Activated CD4-positive, alpha-beta T cell treated with anti-CD3 and anti-CD28 coated beads, Interleukin-2, amount 10 ng/mL, durations not matched to agents 24 days and 14 days (primary cell): ENCODE measurements around the gene STIP1. TPM values are rescaled to one million over a fixed set of nuclear protein-coding genes. Genes with fewer than 3 reads are reported as not detected.
A peak's percentile ranks its signal among the peaks of the same experiment; 100 is the strongest.

Source experiments
- DNase-seq: peaks from one replicate; pipeline ENCODE4 v3.0.0; 2022
- H3K27ac Mint-ChIP-seq: one replicate; pipeline ENCODE4 v1.8.0; 2022; ENCODE audit warnings: mild to moderate bottlenecking, mixed read lengths
- H3K27me3 Mint-ChIP-seq: one replicate; pipeline ENCODE4 v1.8.0; 2022; ENCODE audit warnings: mixed read lengths
- H3K36me3 Mint-ChIP-seq: one replicate; pipeline ENCODE4 v1.8.0; 2022; ENCODE audit warnings: low read depth, mild to moderate bottlenecking, mixed read lengths
- H3K4me1 Mint-ChIP-seq: one replicate; pipeline ENCODE4 v1.8.0; 2021; ENCODE audit warnings: mixed read lengths
- H3K4me3 Mint-ChIP-seq: one replicate; pipeline ENCODE4 v1.8.0; 2022; ENCODE audit warnings: mild to moderate bottlenecking, moderate library complexity, mixed read lengths
- H3K9me3 Mint-ChIP-seq: one replicate; pipeline ENCODE4 v1.8.0; 2021; ENCODE audit warnings: mixed read lengths
- intact Hi-C: fragments of 100-400 bp; cut with micrococcal nuclease; formaldehyde crosslinking; loops from one replicate; pipeline ENCODE4 v1.15.1; 2023
- total RNA-seq: library from RNA; stranded (reverse); gene quantifications from 2 replicates; pipeline ENCODE4 v1.2.3, GENCODE V29; 2022

Gene STIP1
- total RNA-seq, 1 donor from 2014 or later: 521 TPM

DNA sequence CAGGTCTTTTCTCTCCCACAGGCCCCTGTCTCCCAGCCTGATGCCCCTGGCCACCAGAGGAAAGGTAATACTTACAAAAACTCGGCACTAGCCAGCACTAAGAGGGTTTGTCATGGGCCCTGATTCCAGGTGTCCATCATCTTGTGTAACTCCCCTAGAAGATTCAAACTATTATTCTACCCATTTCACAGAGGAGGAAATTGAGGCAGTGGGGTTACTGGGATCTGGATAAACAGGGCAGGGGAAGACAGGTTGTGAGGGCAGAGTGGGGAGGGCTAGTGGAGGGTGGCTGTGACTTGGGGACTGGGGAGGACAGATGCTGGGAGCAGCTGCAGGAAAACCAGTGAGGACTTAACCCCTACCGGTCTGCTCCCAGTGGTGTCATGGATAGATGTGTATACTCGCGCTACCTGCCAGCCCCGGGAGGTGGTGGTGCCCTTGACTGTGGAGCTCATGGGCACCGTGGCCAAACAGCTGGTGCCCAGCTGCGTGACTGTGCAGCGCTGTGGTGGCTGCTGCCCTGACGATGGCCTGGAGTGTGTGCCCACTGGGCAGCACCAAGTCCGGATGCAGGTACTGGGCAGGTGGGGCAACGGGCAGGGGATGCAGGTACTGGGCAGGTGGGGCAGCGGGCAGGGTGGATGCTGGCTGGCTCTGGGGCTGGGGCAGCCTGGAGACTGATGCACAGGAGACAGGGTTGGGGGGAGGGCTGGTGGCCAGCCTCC, 49.6 kb downstream of the STIP1 start:
- peaks cover 21% of the 10 kb centered on the region for H3K36me3 Mint-ChIP-seq
- intact Hi-C loops: no loop called here
- no peaks in the 10 kb centered on the region for H3K27me3 Mint-ChIP-seq
- H3K4me1 Mint-ChIP-seq: peaks cover 46% of the 10 kb centered on the region
- H3K4me3 Mint-ChIP-seq: peak overlapping the region; percentile 91
- H3K9me3 Mint-ChIP-seq: no peaks in the 10 kb centered on the region
- peak overlapping the region; percentile 79 for H3K27ac Mint-ChIP-seq
- no peak for DNase-seq

DNA sequence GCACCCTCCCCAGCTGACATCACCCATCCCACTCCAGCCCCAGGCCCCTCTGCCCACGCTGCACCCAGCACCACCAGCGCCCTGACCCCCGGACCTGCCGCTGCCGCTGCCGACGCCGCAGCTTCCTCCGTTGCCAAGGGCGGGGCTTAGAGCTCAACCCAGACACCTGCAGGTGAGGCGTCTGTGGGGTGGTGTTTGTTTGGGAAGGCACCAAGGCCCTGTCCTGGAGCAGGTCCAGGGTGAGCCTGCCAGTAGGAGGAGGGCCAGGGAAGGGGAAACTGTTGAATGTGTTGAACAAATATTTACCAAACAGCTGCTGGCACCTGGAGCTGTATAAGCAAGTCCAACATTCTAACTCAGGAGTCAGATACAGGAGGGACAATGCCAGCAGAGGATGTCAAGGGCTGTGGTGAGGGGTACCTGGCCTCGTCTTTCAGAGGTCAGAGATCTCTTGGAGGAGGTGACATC, 51.5 kb downstream of the STIP1 start:
- peaks cover 40% of the 10 kb centered on the region for H3K4me1 Mint-ChIP-seq
- H3K9me3 Mint-ChIP-seq: no peaks in the 10 kb centered on the region
- DNase-seq: no peak
- no peaks in the 10 kb centered on the region for H3K27me3 Mint-ChIP-seq
- no peak overlapping the region for H3K4me3 Mint-ChIP-seq
- peaks cover 26% of the 10 kb centered on the region for H3K36me3 Mint-ChIP-seq
- no peak overlapping the region for H3K27ac Mint-ChIP-seq
- intact Hi-C loops: no loop called here

DNA sequence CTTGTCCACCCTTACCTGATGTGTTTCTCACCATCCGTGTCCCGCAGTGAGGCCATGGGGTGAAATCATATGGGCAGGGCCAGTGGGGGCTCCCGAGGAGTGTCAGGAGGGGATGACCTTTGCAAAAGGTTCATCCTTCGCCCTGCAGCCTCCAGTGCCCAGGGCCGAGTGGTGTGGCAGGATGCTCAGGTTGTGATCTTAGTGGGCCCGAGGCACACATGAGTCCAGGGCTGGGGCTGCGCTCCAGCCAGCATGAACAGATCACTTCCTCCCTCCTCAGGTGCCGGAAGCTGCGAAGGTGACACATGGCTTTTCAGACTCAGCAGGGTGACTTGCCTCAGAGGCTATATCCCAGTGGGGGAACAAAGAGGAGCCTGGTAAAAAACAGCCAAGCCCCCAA, 52.1 kb downstream of the STIP1 start:
- peaks cover 29% of the 10 kb centered on the region for H3K36me3 Mint-ChIP-seq
- H3K4me3 Mint-ChIP-seq: peak overlapping the region; percentile 9
- intact Hi-C loops: no loop called here
- H3K9me3 Mint-ChIP-seq: no peaks in the 10 kb centered on the region
- DNase-seq: no peak
- peaks cover 42% of the 10 kb centered on the region for H3K4me1 Mint-ChIP-seq
- H3K27ac Mint-ChIP-seq: peak overlapping the region; percentile 40
- H3K27me3 Mint-ChIP-seq: no peaks in the 10 kb centered on the region

DNA sequence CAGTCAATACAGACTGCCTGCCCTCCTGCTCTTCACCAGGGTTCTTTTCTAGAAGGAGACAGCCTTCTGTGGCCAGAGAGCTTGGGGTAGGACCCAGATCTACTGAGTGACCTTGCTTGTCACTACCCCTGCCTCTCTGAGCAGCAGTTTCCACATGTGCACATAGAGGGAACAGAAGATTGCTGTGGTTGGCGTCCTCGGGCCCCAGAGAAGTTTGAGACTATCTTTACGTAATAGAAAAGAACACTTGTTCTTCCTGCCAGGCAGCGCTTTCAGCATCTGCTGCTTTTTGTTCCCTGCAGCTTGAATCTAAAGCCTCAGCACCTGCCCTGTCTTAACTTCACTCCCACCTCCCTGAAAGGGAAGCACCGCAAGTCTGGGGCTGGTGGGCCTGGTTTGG, 53.0 kb downstream of the STIP1 start:
- peaks cover 39% of the 10 kb centered on the region for H3K36me3 Mint-ChIP-seq
- no peak for DNase-seq
- H3K4me1 Mint-ChIP-seq: peaks cover 44% of the 10 kb centered on the region
- H3K27me3 Mint-ChIP-seq: no peaks in the 10 kb centered on the region
- H3K27ac Mint-ChIP-seq: peak overlapping the region; percentile 48
- H3K9me3 Mint-ChIP-seq: no peaks in the 10 kb centered on the region
- intact Hi-C loops: no loop called here
- no peak overlapping the region for H3K4me3 Mint-ChIP-seq

DNA sequence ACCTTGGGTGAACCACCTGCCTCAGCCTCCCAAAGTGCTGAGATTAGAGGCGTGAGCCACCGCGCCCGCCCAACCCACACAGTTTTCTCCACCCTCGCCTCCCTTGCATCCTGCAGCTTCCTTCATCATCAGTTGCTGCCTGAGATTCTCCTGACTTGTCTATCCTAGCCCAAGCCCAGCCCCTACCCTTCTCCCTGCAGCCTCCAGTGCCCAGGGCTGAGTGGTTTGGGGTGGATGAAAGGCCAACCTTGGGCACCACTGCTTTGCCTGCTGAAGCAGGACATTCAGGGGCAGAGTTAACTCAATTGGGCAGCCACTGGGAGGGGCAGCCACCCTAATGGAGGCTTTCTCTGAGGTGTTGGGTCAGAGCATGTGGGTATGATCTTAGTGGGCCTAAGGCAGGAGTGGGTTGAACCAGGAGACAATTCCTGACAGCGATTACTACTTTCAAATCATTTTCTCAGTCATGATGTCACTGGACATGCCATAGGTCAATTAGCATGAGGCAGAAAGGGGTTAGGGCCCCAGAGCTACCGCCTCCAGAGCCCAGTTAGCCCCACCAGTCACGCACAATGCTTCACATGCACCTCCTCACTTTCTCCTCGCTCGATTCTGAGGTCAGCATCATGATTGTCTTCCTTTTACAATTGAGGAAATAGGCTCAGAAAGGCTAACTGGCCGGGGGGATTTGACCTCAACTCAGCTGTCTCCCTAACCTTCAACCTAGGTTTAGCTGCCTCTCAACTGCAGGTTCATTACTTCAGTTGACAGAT, 53.9 kb downstream of the STIP1 start:
- intact Hi-C loops: loop anchor here (2.0 to 10.0 kb wide), 5 partner anchors 33 to 1635 kb away; partner anchors contain the start of genes BAD, FERMT3, GPR137 and MTA2
- Mint-ChIP-seq H3K27ac (peak overlapping the region; percentile 97), H3K4me3 (peak overlapping the region; percentile 95), H3K36me3 (peaks cover 41% of the 10 kb centered on the region), H3K4me1 (peaks cover 44% of the 10 kb centered on the region), H3K27me3 (no peaks in the 10 kb centered on the region), H3K9me3 (no peaks in the 10 kb centered on the region)
- DNase-seq: no peak

DNA sequence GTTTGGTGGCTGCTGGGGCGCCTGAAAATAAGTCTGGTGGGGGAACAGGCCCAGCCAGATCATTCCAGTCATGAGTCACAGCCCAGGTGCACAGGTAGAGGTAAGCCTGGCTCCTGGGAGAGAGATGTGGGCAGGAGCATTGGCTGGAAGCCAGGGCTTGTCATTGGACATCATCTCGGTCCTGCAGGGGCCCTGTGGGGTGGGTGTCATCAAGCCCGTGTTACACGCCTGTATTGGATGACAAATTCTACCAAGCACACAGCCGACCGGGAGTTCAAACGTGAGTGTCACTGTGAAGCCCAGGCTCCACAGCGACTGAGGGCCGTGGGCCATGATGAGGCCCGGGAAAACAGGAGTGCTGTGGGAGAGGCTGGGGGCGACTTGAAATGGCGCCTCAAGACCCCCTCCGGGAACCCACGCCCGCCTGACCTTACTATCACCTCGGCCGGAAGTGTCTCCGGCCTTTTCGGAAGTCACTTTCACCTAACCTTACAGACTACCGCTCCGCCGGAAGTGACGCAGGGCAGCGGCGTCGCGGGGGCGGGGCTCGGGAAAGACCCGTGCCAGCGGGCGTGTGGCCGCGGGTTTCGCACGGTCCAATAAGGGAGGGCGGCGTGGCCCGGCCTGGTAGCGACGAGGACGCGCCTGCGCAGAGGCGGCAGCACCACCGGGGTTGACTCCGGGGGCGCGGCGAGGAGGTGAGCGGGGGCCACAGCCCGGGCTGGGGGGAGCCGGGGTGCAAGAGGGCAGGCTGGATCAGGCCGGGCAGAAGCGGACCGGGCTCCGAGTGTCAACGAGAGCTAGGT, 54.7 kb downstream of the STIP1 start, which contains the start of gene FKBP2:
TSS of gene FKBP2 (plus strand) at position 661 of the 806 bp plus-strand sequence. CDS start 1,293 bp downstream, outside the sequence.
- DNase-seq: peak; percentile 100
- H3K4me1 Mint-ChIP-seq: peaks cover 40% of the 10 kb centered on the region
- H3K27me3 Mint-ChIP-seq: no peaks in the 10 kb centered on the region
- H3K36me3 Mint-ChIP-seq: peaks cover 41% of the 10 kb centered on the region
- peak within 1 kb of the TSS; percentile 95 for H3K4me3 Mint-ChIP-seq
- intact Hi-C loops: loop anchor here (1.0 to 10.0 kb wide), 7 partner anchors 10 to 1636 kb away; partner anchors contain the start of genes BAD, DNAJC4, FERMT3 and GPR137
- H3K27ac Mint-ChIP-seq: peak within 1 kb of the TSS; percentile 97
- no peaks in the 10 kb centered on the region for H3K9me3 Mint-ChIP-seq

DNA sequence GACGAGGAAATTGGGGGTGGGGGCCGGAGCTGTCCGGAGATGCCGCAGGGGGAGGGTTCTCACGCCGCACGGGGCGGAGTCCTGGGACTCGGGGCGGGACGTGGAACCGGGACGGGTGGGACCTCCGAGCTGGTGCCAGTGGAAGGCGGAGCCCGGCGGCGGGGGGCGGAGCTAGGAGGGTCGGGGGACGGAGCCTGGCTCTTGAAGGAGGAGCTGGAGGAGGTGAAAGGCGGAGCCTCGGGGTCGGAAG, 55.2 kb downstream of the STIP1 start:
- no peaks in the 10 kb centered on the region for H3K9me3 Mint-ChIP-seq
- intact Hi-C loops: loop anchor here (1.0 to 10.0 kb wide), 7 partner anchors 11 to 1636 kb away; partner anchors contain the start of genes BAD, DNAJC4, FERMT3 and GPR137
- peak; percentile 100 for DNase-seq
- H3K27me3 Mint-ChIP-seq: no peaks in the 10 kb centered on the region
- H3K4me3 Mint-ChIP-seq: peak overlapping the region; percentile 95
- peaks cover 39% of the 10 kb centered on the region for H3K4me1 Mint-ChIP-seq
- H3K27ac Mint-ChIP-seq: peak overlapping the region; percentile 97
- H3K36me3 Mint-ChIP-seq: peaks cover 41% of the 10 kb centered on the region

DNA sequence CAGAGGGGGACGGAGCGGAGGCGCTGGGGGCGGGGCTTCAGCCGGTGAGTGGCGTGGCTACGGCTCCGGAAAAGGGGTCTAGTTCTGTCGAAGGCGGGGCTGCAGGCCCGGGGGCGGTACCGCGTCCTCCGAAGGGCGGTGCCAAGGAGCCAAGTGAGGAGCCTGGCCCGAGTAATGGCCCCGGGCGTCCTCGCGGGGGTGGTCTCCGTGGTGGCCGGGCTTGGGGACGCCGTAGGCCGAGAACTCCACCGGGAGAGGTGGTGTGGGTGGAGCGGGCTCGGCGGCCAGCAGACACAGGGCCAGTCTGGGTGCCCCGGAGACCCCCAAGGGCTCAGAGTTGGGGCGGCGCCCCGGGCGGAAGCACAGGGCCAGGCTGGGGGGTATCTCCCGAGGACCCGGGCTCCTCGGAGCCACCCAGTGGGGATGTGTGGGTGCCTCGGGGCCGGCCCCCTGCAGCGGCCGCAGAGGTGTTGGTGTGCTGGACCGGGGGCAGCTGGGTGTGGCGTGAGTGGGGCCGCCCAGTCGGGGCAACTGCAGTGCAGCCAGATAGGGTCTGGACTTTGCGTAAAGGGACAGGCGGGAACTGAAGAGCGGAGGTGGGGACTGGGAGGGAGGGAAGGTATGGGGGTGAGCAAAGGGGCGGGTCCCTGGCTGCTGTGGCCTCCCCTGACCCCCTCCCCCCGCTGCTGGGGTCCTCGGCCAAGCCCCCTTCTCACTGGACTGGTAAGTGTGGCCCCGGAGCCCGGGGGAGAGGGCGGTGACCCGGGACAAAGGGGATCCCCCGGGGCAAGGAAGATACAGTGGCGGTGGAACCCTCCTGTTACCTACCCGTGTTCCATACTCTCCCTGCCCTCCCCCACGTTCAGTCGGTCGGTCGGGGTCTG, 55.8 kb downstream of the STIP1 start:
- intact Hi-C loops: loop anchor here (1.0 to 10.0 kb wide), 7 partner anchors 11 to 1637 kb away; partner anchors contain the start of genes BAD, DNAJC4, FERMT3 and GPR137
- H3K4me3 Mint-ChIP-seq: peak overlapping the region; percentile 95
- no peak for DNase-seq
- H3K9me3 Mint-ChIP-seq: no peaks in the 10 kb centered on the region
- peak overlapping the region; percentile 97 for H3K27ac Mint-ChIP-seq
- H3K36me3 Mint-ChIP-seq: peaks cover 41% of the 10 kb centered on the region
- H3K4me1 Mint-ChIP-seq: peaks cover 39% of the 10 kb centered on the region
- H3K27me3 Mint-ChIP-seq: no peaks in the 10 kb centered on the region

DNA sequence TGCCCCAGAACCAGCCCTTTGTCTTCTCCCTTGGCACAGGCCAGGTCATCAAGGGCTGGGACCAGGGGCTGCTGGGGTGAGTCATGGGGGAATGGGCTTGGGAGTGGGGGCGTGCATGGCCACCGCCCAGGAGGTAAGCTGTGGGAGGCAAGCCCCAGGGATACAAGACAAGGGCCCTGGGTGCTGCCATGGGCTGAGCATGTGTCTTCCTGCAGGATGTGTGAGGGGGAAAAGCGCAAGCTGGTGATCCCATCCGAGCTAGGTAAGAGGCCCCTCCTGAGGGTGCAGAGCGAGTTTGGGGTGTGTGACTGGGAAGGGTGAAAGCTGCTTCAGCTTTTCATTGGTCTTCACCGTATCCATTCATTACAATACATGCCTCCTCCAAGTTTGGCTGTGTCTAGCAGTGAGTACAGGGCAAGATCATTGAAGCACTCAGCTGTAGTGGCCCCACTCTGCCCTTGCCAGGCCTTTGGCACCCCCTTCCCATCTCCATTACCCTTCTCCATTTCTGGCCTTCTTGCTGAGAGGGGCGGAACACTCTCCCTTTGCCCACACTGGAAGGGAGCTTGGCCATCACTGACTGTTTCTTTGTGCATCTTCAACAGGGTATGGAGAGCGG, 57.4 kb downstream of the STIP1 start:
- no peaks in the 10 kb centered on the region for H3K9me3 Mint-ChIP-seq
- no peak for DNase-seq
- peaks cover 32% of the 10 kb centered on the region for H3K4me1 Mint-ChIP-seq
- peaks cover 31% of the 10 kb centered on the region for H3K36me3 Mint-ChIP-seq
- intact Hi-C loops: loop anchor here (10.0 kb wide), 1 partner anchor 1639 kb away; the partner anchor contains the start of gene MTA2
- peak overlapping the region; percentile 95 for H3K4me3 Mint-ChIP-seq
- no peaks in the 10 kb centered on the region for H3K27me3 Mint-ChIP-seq
- H3K27ac Mint-ChIP-seq: peak overlapping the region; percentile 16

DNA sequence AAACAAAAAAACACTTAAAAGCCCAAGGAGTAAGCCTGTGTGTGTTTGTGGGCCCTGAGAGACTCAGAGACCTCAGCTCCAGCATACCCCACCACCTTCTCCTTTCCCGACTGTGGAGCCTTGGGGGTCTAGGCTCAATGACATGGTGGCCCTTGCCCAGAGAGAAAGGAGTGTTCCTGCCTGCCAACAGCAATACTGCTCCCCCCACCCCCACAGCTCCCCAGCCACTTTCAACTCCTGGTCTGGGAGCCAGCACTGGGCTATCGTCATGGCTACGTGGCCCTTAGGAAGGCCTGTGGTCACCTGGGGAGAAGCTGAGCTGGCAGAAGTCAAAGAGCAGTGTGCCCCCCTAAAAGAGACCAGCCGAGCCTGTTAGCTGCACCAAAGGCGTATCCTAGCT, 58.1 kb downstream of the STIP1 start:
- H3K4me3 Mint-ChIP-seq: peak overlapping the region; percentile 95
- no peaks in the 10 kb centered on the region for H3K9me3 Mint-ChIP-seq
- peak overlapping the region; percentile 45 for H3K27ac Mint-ChIP-seq
- no peaks in the 10 kb centered on the region for H3K27me3 Mint-ChIP-seq
- intact Hi-C loops: loop anchor here (10.0 kb wide), 1 partner anchor 1639 kb away; the partner anchor contains the start of gene MTA2
- H3K4me1 Mint-ChIP-seq: peaks cover 26% of the 10 kb centered on the region
- no peak for DNase-seq
- peaks cover 27% of the 10 kb centered on the region for H3K36me3 Mint-ChIP-seq

DNA sequence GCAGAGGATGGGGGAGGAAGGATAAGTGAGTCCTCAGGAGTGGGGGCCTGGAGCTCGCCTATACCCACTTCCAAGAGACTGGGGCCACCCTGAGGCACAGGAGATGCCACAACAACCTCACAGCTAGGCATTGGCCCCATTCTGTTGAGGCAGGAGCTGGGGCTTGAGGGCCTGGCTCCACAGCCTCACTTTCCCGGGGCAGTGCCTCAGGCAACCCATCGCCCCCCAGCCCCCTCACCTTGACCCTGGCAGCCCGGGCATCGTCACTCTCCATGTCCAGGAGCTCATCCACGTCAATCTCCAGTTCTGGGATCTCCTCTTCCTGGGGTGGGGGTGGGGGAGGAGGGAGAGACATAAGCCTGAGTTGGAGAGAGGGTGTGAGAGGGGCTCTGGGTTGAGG, 59.0 kb downstream of the STIP1 start:
- Mint-ChIP-seq H3K27ac (peak overlapping the region; percentile 41), H3K36me3 (peaks cover 27% of the 10 kb centered on the region), H3K27me3 (no peaks in the 10 kb centered on the region), H3K4me3 (peak overlapping the region; percentile 90), H3K4me1 (peaks cover 26% of the 10 kb centered on the region), H3K9me3 (no peaks in the 10 kb centered on the region)
- intact Hi-C loops: loop anchor here (10.0 kb wide), 1 partner anchor 1640 kb away; the partner anchor contains the start of gene MTA2
- DNase-seq: no peak

DNA sequence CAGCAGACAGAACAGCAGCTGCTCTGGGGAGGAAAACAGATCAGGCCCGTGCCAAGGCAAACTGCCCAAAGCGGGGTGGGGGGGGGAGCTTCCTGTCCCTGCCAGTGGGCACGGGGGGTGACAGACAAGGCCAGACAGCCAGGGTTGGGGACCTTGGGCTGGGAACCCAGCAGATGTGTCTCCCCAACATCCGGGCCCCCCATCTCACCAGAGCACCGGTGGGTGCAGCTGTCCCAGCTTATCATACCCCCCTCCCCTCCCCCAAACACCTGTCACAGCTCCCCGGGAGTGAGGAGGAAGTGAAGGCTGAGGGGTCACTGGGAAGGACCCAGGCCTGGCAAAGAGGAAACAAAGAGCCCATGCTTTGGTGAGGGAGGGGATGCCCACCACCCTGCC, 59.4 kb downstream of the STIP1 start:
- intact Hi-C loops: loop anchor here (10.0 kb wide), 1 partner anchor 1641 kb away; the partner anchor contains the start of gene MTA2
- Mint-ChIP-seq H3K4me3 (peak overlapping the region; percentile 90), H3K27ac (peak overlapping the region; percentile 94), H3K36me3 (peaks cover 23% of the 10 kb centered on the region), H3K27me3 (no peaks in the 10 kb centered on the region), H3K4me1 (peaks cover 24% of the 10 kb centered on the region), H3K9me3 (no peaks in the 10 kb centered on the region)
- no peak for DNase-seq
